Activated T-cell treated with anti-CD3 and anti-CD28 coated beads, Interleukin-2, amount 50 U/mL, for 1 hour (primary cell): Measurements from ENCODE around the gene SLC39A12.
"Not testable (repeated sequence)": the region's sequence is repeated elsewhere in the genome, so short reads cannot be mapped to it uniquely, and the experiment has no call there.

Source experiments
- DNase-seq: peaks from one replicate; pipeline ENCODE4 v3.0.0-alpha.2; 2020

SLC39A12 gene

DNA sequence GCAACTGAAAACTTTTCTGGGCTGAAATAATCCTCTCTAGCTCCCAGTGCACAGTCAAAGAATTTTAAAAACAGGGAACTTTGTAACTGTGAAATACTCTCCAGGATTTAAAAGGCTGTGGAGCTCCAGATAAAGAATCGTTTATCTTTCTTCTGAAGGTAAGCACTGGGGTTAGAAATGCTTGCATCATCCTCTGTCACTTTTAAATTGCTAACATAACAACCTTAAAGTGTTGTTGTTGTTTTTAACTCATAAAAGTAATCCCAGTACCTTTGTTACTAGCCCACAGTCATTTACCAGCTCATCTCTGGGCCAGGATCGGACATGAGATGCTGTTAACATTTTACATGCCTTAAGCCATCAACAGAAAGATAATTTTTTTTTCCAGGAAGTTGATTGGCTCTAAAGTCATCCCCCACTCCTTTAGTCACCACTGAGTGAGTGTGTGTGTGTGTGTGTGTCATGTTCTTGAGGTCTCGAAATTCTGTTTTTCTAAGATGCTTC is at the start of gene SLC39A12:
Gene SLC39A12 (plus strand): TSS at position 51 of the 504 bp plus-strand sequence. CDS start 1,359 bp downstream, outside the sequence.
- no peak for DNase-seq

- DNase-seq = no peak
Measured at GRCh38 chr10:17904564-17904963, 47.2 kb upstream of the SLC39A12 start.

DNA sequence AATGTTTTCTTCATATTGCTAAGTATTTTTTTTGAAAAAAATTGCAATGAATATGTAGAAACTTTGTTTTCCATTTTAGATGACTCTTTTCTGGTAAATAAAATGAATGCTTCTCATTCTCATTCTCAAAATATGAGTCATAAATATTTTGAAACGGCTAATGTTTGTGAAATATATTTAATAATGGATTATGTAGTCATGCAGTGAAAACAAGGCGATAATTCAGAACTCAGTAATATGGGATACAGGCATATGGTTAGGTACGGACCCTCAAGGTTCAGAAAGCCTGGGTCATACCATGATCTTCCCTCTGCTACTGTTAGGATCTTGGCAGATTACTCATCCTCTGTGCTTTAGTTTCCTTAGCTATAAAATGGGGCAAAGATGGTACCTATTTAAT is 46.2 kb upstream of the SLC39A12 start:
- DNase-seq = no peak

DNA sequence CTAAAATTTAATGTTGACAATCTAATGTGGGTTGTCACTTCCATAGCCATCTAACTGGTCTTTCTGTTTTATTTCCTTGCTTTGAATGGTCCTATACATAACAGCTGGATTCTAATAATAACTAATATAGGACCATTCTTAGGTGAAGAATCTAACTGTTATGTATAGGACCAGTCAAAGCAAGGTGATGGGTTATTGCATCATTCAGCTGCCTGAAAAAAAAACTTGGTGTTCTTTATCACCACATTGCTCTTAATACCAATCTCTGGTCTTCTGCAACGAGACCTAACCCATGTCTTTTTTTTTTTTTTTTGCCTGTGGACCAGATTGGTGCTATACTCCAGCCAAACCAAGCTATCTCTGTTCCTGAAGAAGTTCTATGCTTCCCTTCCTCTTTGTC is 45.7 kb upstream of the SLC39A12 start:
- DNase-seq = no peak

DNA sequence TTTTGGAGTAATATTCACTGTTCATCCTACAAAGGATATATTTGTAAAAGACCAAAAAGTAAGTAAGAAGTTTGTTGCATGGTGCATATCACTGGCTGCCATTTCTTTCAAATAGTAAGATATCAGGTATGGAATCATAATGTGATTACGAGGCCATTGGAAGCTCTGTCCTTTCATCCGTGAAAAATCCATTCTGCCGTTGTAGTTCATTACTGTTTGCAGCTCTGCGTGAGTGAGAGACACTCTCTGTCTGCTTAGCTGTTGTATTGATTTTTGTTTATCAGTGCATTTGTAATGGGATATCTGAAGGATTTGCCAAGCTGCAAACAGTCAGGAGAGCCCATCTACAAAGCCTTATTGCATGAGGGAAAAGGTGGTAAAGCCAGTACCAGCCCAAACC is 44.1 kb upstream of the SLC39A12 start:
- no peak for DNase-seq

DNA sequence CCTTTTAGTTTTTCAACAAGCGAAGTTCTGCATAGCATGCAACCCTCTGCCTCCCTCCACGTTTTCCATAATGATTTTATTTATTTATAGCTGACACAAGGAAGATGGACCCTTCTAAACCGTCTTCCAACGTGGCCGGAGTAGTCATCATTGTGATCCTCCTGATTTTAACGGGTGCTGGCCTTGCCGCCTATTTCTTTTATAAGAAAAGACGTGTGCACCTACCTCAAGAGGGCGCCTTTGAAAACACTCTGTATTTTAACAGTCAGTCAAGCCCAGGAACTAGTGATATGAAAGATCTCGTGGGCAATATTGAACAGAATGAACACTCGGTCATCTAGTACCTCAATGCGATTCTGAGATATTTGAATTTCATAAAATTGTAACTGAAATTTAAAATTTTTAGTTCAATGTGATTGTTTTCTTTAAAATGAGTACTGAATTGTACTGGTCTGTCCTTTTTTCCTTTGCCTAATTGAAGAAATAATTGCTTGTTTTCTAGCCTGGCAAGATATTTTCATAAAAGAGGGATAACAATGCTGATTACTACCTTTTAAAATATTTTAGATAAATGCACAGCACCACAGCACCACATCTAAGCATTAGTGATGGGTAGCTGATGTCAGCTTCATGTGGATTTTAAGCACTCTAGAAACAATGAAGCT is 41.5 kb upstream of the SLC39A12 start:
- DNase-seq = no peak

DNA sequence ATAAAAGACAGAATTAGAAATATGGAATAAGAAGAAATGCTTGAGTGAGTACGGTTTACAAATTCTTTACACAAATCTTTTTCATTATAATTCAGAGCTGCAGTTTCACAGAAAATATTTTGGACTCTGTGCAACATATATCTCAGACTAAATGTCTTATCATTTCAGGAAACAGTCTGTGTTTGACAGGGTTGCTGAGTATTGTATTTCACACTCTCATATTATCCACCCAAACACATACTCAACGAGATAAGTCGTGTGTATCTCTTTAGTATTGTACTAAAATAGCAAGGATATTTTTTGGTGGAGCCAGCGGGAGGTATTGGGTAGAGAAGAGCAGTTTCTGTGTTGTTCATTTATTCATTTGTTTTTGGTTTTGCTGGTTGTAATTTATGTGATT is 39.0 kb upstream of the SLC39A12 start:
- no peak for DNase-seq

DNA sequence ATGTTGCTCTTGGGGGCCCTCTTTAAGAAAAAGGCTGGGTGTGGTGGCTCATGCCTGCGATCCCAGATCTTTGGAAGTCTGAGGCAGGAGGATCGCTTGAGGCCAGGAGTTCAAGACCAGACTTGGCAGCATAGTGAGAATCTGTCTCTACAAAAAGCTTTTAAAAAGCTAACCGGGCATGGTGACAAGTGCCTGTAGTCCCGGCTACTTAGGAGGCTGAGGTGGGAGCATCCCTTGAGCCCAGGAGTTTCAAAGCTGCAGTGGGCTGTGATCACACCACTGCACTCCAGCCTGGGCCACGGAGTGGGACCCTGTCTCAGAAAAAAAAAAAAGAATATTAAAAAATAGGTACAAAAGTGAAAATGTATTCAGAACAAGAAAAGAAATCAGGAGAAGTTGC is 38.1 kb upstream of the SLC39A12 start:
- no peak for DNase-seq

DNA sequence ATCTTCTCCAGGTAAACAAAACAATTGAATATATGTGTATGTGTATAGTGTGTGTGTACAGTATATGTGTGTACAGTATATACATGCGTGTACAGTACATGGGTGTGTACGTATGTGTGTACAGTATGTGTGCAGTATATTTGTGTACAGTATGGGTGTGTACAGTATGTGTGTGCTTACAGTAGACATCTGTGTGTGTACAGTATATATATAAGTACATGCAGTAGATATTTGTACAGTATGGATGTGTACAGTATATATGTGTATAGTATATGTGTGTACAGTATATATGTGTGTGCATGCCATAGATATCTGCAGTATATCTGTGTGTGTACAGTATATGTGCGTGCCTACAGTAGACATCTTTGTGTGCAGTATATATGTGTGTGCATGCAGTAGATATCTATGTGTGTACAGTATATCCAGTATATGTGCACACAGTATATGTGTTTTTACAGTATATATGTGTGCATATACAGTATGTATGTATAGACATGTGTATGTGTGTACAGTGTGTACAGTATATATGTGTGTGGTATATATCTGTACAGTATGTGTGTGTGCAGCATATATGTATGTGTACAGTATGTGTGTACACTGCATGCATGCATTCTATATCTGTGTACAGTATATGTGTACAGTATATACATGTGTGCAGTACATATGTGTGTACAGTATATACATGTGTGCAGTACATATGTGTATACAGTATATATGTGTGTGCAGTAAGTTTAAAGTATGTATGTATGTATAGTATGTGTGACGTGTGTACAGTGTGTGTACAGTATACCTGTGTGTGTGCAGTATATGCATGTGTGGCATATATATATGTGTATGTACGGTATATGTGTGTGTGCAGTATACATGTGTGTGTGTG is 37.3 kb upstream of the SLC39A12 start:
- DNase-seq = no peak

GRCh38 chr10:17915181-17915580 is 36.5 kb upstream of the SLC39A12 start:
- no peak for DNase-seq

DNA sequence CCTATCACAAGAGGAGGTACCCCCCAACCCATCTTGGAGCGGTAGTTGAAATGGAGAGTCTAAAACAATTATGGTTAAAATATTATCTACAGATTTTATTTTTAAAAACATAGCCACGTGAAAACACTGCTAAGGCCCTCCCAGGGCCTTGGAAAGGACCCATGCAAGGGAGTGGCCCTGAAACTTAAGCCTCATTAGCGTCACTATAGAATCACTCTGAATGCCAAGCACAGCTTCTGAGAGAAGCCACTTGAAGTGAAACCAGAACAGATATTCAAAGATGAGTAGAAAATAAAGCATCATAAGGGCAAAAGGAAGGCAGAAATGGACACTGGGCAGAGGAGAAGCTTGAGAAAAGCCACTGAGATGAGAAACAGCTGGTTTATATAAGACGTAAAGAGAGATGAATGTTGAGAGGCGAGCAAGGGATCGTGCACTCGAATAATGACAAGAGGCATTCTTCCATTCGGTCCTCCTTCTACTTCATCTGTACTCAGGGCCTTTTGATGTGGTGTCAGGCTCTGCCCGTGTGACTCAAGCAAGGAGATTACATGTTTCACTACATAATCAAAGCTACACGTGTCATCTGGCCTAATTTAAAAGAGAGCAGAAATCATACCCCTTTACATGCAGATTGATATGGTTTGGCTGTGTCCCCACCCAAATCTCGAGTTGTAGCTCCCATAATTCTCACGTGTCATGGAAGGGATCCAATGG is 33.4 kb upstream of the SLC39A12 start:
- no peak for DNase-seq

DNA sequence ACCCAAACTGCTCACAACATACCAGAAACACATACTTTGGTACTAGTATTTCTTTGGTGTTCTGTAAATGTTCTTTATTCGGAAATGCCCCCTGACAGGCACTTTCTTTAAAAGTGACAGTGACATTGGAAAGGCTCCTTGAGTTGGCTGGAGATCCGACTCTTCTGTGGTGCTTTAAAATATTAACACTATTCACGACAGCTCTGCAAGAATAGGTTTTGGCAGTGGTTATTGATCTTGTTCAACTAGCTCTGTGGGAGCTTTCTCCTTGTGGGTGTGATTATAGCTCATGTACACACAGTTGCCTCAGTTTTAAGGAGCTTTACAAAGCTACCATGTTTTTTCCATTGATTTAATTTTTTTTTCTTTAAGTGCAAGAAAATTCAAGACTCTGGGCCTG is 30.3 kb upstream of the SLC39A12 start:
- DNase-seq = no peak

- no peak for DNase-seq
Measured at GRCh38 chr10:17923728-17924127, 28.0 kb upstream of the SLC39A12 start.

- no peak for DNase-seq
Measured at GRCh38 chr10:17943033-17943745, 8.5 kb upstream of the SLC39A12 start.

DNA sequence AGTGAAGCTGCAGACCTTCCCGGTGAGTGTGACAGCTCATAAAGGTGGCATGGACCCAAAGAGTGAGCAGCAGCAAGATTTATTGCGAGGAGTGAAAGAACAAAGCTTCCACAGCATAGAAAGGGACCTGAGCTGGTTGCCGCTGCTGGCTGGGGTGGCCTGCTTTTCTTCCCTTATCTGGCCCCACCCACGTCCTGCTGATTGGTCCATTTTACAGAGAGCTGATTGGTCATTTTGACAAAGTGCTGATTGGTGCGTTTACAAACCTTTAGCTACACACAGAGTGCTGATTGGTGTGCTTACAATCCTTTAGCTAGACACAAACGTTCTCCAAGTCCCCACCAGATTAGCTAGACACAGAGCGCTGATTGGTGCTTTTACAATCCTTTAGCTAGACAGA is 1.4 kb upstream of the SLC39A12 start:
- DNase-seq = not testable (repeated sequence)

DNA sequence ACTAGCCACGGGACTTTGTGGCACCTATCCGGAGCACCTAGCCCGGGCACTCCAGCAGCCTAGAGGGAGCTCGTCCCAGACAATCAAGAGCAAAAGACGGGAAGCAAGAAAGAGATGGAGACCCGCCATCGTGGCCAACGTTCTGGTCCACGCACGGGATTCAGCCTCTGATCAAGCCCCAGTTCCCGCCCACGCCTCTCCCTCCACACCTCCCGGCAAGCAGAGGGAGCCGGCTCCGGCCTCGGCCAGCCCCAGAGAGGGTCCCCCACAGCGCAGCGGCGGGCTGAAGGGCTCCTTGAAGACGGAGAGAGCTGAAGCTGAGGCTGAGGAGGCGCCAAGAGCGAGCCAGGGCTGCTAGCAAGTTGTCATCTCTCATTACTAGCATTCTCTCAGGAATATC is 992 bp upstream of the SLC39A12 start:
- DNase-seq = no peak

GRCh38 chr10:17954372-17954771 is 2.7 kb downstream of the SLC39A12 start:
- not testable (repeated sequence) for DNase-seq

DNA sequence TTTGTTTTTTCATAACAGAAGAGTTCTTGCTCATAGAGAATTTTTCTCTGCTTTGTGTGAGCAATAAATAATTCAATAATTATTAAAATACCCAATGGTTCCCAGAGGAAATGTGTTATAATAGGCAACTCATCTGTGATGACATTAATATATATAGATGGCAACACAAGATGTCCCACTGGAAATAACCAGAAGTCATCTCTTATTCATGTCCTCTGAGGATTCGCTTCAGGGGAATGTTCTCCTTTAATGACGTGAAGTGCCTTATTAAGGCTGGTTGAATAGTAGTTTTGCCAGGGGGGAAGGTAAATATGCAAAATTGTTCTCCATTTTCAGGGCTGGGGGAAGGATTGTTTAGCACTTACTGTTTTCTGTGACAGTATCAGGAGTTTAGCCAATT is 3.1 kb downstream of the SLC39A12 start:
- DNase-seq = no peak

DNA sequence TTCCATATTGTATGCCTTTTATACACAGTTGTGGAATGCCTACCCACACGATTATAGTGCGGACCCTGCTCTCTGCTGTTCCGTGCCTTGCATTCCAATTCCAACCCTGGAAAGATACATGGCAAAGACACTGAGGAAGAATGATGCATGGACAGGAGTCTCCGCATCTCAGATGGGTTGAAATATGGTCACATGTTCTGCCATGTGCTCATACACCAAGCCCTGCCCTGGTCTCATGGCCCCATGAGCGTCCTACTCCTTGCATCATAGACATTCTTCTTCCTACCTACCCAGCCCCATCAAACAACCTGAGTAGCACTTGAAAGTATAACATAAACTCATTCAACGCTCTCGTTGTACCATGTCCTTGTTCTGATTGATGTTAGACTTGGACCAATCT is 6.3 kb downstream of the SLC39A12 start:
- no peak for DNase-seq

DNA sequence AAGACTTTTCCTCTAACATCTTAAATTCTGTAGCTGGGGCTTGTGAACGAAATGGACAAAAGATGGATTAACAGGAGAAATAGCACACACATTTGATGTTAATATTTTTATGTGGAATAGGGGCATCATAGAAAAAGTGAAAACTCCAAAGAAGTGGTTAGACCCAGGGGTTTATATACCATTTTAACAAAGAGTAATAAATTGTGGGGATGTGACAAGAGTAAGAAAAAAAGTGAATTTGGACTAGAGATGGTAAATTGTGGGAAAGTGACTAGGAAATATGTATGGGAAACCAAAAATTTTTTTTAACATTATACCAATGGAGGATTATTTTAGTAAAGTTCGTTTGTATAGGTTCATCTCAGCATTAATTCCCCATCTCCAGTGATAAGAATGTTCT is 8.2 kb downstream of the SLC39A12 start:
- no peak for DNase-seq

DNA sequence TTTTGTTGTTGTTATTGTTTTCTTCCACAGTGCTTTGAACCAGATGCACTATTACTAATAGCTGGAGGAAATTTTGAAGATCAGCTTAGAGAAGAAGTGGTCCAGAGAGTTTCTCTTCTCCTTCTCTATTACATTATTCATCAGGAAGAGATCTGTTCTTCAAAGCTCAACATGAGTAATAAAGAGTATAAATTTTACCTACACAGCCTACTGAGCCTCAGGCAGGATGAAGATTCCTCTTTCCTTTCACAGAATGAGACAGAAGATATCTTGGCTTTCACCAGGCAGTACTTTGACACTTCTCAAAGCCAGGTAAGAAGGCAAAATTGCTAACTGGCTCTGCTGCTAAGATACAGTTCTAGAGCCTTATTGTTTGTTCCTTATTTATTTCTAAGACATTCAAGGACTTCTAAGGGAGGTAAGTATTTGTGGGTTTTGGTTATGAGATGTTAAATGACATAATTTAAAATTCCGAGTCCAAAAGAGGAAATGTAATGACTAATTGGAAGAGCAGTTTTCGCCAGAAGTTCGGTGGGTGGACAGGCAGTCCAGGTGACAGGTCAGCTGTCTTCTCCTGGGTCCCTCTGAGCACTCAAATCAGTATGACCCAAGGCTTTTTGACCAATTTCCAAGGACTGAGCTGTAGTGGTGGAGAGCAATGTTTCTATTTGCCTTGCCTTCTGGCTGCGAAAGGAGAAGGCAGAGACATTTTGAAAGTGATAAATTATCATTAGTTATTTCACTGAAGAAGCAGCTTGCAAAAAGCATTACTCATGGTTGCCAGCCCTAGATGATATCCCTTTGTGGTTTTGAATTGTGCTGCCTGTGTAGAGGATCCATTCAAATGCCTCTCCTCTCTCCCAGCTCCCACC is 10.1 kb downstream of the SLC39A12 start:
- DNase-seq = no peak

- DNase-seq = no peak
Measured at GRCh38 chr10:17963431-17963830, 11.7 kb downstream of the SLC39A12 start.
